Ovary (tissue), 9 donors: ENCODE data around the gene PAK1. TPM values are rescaled to one million over a fixed set of nuclear protein-coding genes. Genes with fewer than 3 reads are reported as not detected.
"Not testable (repeated sequence)": the region's sequence is repeated elsewhere in the genome, so short reads cannot be mapped to it uniquely, and the experiment has no call there.

Experiments
- DNase-seq, 5 donors: peaks; one replicate each; pipeline ENCODE4 v3.0.0-alpha.2; 2019 to 2020
- H3K27ac ChIP-seq, 2 donors: fragments of 200-600 bp; one replicate each; pipeline versions ENCODE4 v1.5.1 to v1.8.0; 2019 to 2022
- H3K27me3 ChIP-seq: fragments of 200-600 bp; one replicate; pipeline ENCODE4 v1.8.0; 2022
- H3K36me3 ChIP-seq: fragments of 200-600 bp; sonication (generic); one replicate; pipeline ENCODE4 v1.5.1; 2019
- H3K4me1 ChIP-seq: one replicate; pipeline ENCODE4 v1.8.1; 2013; ENCODE audit warnings: mild to moderate bottlenecking, moderate library complexity; ENCODE audit not compliant: insufficient read depth
- H3K4me3 ChIP-seq: fragments of 200-600 bp; sonication (generic); one replicate; pipeline ENCODE4 v1.5.1; 2017
- H3K9me3 ChIP-seq, 2 donors: fragments of 200-600 bp in 1 of 2; sonication (generic) in 1 of 2; one replicate each; pipeline versions ENCODE4 v1.5.1 to v1.8.1; 2013 to 2019; ENCODE audit warnings: mild to moderate bottlenecking in 1 of 2, moderate library complexity in 1 of 2
- CTCF ChIP-seq, 3 donors: fragments of 450-650 bp in 2 of 3; fragments of 200-600 bp in 1 of 3; IDR thresholded peaks; one replicate each; pipeline versions ENCODE4 v1.5.1 to v1.8.0; 2016 to 2022; ENCODE audit warnings: antibody characterized with exemption in 3 of 3, mild to moderate bottlenecking in 1 of 3
- EP300 ChIP-seq: sonication (generic); formaldehyde crosslinking; IDR thresholded peaks from one replicate; pipeline ENCODE4 v1.6.1; 2017; ENCODE audit warnings: antibody characterized with exemption
- POLR2A ChIP-seq: fragments of 450-650 bp; IDR thresholded peaks from one replicate; pipeline ENCODE4 v1.6.1; 2017; ENCODE audit warnings: antibody characterized with exemption, mild to moderate bottlenecking, moderate library complexity
- WGBS, 3 donors: extraction: QIAGEN DNeasy Blood & Tissue Kit in 1 of 3; methylation state at CpG; one replicate each; pipeline versions ENCODE4 v1.1.5 to v1.1.7; 2013 to 2017; 5-methylcytosine and 5-hydroxymethylcytosine counted together
- intact Hi-C, 4 donors: fragments of 100-400 bp; cut with DNase I; formaldehyde crosslinking; loops; one replicate each; pipeline versions ENCODE4 v1.11.0 to v1.15.1; 2022 to 2023
- polyA plus RNA-seq, 2 donors: library from polyadenylated mRNA; stranded (reverse); fragments of 200-250 nt in 1 of 2; fragments of 350-450 nt in 1 of 2; fragmentation: Illumina TruSeq in 1 of 2; extraction: RNeasy Lipid Tissue Mini Kit (QIAGEN cat#74804) in 1 of 2; gene quantifications; one replicate each; pipeline ENCODE4 v1.2.3, GENCODE V29; 2013 to 2014
- total RNA-seq, 7 donors: library from RNA; depleted of rRNA in 2 of 7; stranded (reverse); fragments of >200 nt in 2 of 7; fragmentation: NEBNext Ultra II Directional in 3 of 7; extraction: Animal tissue kit (Norgen Biotek cat#: 25700) in 3 of 7; gene quantifications; one replicate each; pipeline versions ENCODE4 v1.1.0 to v1.2.4, GENCODE V29; 2016 to 2023
- donor health status: DM: no; HTN: no; CAD: no; lungs with moderate emphysema.
- donor health status: DM: no; HTN: no; CAD: no.
- donor health status: Bipolar disorder and iron deficiency.
- donor health status: DM: yes; HTN: yes; CAD: no.
- donor health status: DM: no; HTN: no; CAD: no.
- donor health status: DM: yes; HTN: yes; CAD: no.

Gene PAK1
- total and polyA plus RNA-seq, 9 donors, result 18.4 to 53.0 (median 42.3) TPM

DNA sequence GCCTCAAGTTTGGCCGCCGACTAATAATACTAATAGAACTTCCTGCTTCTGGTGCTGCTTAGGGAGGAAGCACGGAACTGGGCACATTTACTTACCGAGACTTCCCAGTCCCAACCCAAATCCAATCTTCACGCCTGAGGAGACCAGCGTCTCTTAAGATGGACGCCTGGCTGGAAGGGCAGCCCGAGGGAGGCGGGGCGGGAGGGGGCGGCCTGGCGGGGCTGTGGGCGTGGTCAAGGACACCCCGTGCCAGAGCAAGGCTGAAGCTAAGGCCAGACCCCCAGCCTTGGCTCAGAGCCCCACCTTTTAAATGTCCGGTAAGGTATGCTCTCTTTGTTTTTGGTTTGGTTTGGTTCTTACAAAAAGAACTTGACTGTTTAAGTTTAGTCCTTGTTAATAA, 172.4 kb downstream of the PAK1 start, which contains the start of gene GDPD4:
GDPD4 (minus strand) TSS at position 177 of the 400 bp plus-strand sequence. CDS start 16,549 bp downstream, outside the sequence.
- intact Hi-C loops, result no loop called here
- no peaks in the 10 kb centered on the region for H3K36me3 ChIP-seq
- 86 to 90% (median 86%) methylated on average over 15 of the region's 15 CpGs for WGBS, 3 donors
- no peak for TF ChIP-seq EP300
- TF ChIP-seq CTCF (IDR thresholded peaks at IDR 0.05), result no peak
- no peak for TF ChIP-seq POLR2A
- no peaks in the 10 kb centered on the region for H3K4me1 ChIP-seq
- DNase-seq, result no peak
- no peak within 1 kb of the TSS for H3K27ac ChIP-seq
- H3K9me3 ChIP-seq, result no peaks in the 10 kb centered on the region
- no peaks in the 10 kb centered on the region for H3K27me3 ChIP-seq
- H3K4me3 ChIP-seq, result no peak within 1 kb of the TSS

DNA sequence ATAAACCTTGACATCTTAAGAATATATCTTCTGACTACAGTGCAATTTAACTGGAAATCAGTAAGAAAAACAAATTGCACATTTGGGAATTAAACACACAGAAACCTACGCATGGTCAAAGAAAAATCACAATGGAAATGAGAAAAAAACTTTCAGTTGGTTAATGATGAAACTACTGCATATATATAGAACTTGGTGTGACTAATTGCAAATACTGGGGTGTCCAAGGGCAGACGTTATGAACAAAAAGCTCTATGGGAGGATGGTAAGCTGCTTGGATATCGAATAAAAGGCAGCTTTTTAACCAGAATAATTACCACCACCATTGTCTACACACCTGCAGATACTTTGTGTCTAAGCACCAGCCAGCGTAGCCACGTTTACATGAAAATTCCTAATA, 173.2 kb downstream of the PAK1 start:
- Histone ChIP-seq H3K27me3 (no peaks in the 10 kb centered on the region), H3K4me3 (no peak overlapping the region), H3K27ac (no peak overlapping the region), H3K4me1 (no peaks in the 10 kb centered on the region), H3K36me3 (no peaks in the 10 kb centered on the region), H3K9me3 (no peaks in the 10 kb centered on the region)
- intact Hi-C loops, result no loop called here
- WGBS, 3 donors, result 62 to 76% (median 65%) methylated on average over 5 of the region's 5 CpGs
- TF ChIP-seq POLR2A (no peak), CTCF (IDR thresholded peaks at IDR 0.05) (no peak), EP300 (no peak)
- DNase-seq, result no peak

GRCh38 chr11:77300028-77300427, 173.9 kb downstream of the PAK1 start:
- DNase-seq, H3K27ac ChIP-seq, intact Hi-C loops, H3K4me3 ChIP-seq, H3K4me1 ChIP-seq, H3K27me3 ChIP-seq, H3K9me3 ChIP-seq, H3K36me3 ChIP-seq: not testable (repeated sequence)
- 91 to 93% (median 91%) methylated on average over 6 of the region's 6 CpGs for WGBS, 3 donors

GRCh38 chr11:77299528-77299993, 174.3 kb downstream of the PAK1 start:
- Histone ChIP-seq H3K4me3 (no peak overlapping the region), H3K27ac (no peak overlapping the region), H3K36me3 (no peaks in the 10 kb centered on the region), H3K4me1 (no peaks in the 10 kb centered on the region), H3K9me3 (no peaks in the 10 kb centered on the region), H3K27me3 (no peaks in the 10 kb centered on the region)
- TF ChIP-seq EP300, result no peak
- TF ChIP-seq CTCF (IDR thresholded peaks at IDR 0.05), result no peak
- TF ChIP-seq POLR2A, result no peak
- no peak for DNase-seq
- intact Hi-C loops, result no loop called here
- 45 to 96% (median 93%) methylated on average over 2 of the region's 2 CpGs for WGBS, 3 donors

DNA sequence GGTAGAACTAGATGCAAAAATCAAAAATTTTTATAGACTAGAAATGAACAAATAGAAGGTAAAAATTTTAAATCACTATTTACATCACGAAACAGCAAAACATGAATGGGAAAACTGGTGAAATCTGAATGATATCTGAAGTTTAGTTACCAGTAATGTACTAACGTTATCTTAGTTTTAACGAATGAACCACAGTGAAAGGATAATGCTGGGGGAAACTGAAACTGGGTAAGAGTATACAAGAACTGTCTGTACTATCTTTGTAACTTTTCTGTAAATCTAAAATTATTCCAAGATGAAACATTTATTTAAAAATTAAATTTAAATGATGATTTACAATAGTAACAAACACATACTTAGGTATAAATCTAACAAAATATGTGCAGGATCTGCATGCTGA, 179.9 kb downstream of the PAK1 start:
- intact Hi-C loops, result no loop called here
- no peak overlapping the region for H3K4me3 ChIP-seq
- 87 to 90% (median 87%) methylated on average over 3 of the region's 3 CpGs for WGBS, 3 donors
- no peaks in the 10 kb centered on the region for H3K9me3 ChIP-seq
- DNase-seq, result no peak
- H3K27me3 ChIP-seq, result no peaks in the 10 kb centered on the region
- no peak for TF ChIP-seq CTCF (IDR thresholded peaks at IDR 0.05)
- H3K4me1 ChIP-seq, result no peaks in the 10 kb centered on the region
- no peak overlapping the region for H3K27ac ChIP-seq
- no peaks in the 10 kb centered on the region for H3K36me3 ChIP-seq
